GF-D8 (cell line): Measurements from ENCODE around the gene DCXR.

Experiments used
- DNase-seq: peaks from one replicate; lab custom pipeline; 2025; lab: John Stamatoyannopoulos, UW

DCXR gene

DNA sequence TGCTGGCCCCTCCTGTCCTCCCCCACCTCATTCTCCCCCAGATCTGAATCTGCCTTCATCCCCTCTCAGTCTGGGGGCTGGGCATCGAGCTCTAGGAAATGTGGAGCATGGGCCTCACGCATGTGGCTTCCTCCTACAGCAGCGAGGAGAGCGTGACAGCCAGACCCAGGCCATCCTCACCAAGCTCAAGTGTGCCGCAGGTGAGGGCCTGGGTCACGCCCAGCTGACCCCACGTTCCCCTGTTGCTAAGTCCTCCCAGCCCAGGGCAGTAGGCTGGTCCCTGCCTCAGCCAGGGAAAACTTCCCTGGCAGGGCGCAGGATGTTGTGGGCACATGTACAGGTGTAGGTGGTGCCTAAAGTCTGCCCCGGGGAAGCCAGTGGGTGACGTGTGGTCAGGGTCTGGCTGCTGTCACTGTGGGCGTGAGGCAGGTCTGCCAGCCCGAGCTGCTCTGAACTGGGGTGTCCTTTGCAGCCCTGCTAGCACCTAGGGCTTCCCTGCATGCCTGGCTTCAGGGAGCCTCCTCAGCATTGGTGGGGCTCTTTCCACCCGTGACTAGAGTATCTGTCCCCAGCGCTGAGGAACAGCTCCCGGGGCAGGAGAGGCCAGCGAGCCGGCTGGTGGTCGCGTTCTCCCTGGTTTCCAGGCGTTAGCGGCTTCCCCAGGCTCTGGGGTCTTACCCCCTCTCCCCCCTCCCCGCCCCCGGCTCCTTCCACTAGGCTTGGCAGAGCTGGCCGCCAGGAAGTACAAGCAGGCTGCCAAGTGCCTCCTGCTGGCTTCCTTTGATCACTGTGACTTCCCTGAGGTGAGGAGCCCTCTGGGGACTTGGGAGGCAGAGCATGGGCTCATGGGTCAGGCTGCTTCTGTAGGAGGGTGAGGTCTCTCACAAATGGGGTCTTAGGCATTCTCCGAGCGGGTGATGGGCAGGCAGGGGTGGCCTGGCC, 17.8 kb upstream of the DCXR start:
- no peak for DNase-seq

DNA sequence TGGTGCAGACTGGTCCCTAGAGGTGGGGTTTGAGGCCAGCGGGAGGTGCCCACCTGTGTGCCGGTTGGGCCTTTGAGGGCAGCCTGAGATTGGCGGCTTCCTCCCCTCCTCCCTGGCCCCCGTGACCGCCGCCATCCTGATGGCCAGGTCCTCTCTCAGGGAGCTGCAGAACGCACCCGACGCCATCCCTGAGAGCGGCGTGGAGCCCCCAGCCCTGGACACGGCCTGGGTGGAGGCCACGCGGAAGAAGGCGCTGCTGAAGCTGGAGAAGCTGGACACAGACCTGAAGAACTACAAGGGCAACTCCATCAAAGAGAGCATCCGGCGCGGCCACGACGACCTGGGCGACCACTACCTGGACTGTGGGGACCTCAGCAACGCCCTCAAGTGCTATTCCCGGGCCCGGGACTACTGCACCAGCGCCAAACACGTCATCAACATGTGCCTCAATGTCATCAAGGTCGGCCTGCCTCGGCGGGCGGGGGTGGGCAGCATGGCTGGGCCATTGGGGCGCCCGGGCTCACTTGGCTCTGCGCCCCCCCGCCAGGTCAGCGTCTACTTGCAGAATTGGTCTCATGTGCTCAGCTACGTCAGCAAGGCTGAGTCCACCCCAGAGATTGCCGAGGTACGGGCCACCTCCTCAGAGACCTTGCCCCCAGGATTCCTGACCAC, 17.0 kb upstream of the DCXR start:
- no peak for DNase-seq

DNA sequence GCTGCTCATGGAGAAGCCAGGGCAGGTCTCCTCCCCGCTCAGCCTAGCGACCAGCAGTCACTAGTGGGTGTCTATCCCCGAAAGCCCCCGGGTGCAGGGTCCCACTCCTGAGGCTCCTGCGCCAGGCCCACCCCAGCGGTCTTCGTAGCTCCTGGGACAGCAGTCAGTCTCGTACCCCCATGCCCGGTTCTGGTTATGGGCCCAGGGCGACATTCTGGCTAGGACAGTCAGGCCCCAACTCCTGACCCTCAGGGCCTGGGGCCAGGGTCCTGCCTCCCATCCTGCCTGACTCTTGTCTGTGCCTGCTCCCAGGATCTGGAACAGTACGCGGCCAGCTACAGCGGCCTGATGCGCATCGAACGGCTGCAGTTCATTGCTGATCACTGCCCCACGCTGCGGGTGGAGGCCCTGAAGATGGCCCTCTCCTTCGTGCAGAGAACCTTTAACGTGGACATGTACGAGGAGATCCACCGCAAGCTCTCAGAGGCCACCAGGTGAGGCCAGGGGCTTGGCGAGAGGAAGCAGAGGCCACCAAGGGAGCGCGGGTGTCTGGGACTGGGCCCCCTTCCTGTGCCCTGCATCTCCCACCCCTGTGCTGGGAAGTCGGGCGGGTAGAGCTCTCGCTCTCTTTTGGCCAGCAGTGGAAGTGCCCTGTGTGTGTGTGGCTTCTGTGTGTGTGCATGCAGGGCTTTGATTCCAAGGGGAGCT, 16.2 kb upstream of the DCXR start:
- DNase-seq = no peak

DNA sequence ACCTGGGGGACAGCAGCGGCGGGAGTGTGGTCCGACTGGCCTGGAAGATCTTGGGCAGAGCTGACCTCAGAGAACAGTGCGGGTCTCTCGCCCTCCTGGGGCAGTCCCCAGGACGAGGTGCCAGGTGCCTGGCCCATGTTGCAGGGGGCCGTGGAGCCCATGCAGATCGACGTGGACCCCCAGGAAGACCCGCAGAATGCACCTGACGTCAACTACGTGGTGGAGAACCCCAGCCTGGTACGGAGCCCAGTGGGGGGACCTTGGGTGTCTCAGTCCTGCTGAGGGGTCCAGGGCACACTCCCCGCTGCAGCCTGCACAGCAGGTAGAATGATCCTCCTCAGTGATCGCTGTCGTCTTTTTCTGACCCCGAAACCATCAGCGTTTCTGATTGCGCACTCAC, 15.6 kb upstream of the DCXR start:
- no peak for DNase-seq

DNA sequence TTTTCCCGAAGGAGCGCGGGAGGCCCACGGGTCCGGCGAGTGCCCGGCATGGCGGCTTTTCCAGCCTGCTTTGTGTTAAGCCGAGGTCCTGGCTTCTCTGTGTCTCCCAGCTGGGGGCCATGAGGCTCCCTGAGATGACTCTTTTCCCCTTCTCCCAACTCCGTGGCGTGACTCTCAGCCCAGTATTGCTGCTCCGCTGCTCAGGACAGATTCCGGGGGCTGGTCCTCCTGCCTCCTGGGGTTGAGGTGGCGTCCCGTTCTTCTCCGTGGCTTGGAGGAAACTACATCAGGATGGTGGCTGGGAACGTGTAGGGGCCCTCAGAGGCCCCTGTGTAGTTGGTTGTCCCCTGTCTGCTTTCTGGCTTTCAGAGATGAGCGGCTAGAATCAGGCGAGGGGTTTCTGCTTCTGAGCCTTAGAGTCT, 15.2 kb upstream of the DCXR start:
- no peak for DNase-seq

DNA sequence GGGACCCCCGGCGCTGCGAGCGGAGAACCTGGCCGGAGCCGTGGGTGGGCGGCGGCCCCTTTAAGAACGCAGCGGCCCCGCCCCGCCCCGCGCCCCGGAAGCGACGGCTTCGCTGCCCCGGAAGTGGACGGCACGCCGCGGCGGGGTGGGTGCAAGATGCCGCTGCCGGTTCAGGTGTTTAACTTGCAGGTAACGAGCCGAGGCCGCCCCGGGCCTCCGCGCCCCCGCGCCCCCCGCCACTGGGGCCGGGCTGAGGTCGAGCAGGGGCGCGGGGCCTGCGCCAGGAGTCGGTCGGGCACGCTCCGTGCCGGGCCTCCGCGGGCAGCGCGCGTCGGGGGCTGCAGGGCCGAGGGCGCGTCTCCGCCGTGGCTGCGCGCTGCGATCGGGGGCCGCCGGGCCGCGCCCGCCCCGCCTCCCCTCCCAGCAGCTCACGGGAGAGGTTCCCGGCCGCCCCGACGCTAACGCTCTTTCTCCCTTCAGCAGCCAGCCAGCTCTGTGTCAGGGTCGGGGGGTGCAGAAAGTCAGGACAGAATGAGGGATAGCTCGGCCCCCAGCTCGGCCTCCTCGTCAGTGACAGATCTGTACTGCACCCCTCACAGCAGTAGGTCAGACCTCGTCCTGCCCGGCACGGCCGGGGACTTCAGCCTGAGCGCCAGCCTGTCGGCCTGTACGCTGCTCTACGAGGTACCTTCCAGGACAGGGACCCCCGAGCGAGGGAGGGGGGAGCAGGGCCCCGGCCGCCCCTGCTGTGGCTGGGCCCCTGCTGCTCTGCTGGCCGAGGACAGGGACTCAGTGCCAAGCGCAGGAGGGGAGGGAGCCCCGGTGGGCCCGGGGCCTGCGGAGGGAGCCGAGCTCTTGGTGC, 14.5 kb upstream of the DCXR start, which contains the start of the genes GPS1 and RFNG:
Gene GPS1 (plus strand): TSS at position 123 of the 862 bp plus-strand sequence. CDS start 34 bp downstream, at position 157.
Gene RFNG (minus strand): TSS at position 36 of the 862 bp plus-strand sequence. CDS start 45 bp downstream, outside the sequence.
- DNase-seq = no peak

DNA sequence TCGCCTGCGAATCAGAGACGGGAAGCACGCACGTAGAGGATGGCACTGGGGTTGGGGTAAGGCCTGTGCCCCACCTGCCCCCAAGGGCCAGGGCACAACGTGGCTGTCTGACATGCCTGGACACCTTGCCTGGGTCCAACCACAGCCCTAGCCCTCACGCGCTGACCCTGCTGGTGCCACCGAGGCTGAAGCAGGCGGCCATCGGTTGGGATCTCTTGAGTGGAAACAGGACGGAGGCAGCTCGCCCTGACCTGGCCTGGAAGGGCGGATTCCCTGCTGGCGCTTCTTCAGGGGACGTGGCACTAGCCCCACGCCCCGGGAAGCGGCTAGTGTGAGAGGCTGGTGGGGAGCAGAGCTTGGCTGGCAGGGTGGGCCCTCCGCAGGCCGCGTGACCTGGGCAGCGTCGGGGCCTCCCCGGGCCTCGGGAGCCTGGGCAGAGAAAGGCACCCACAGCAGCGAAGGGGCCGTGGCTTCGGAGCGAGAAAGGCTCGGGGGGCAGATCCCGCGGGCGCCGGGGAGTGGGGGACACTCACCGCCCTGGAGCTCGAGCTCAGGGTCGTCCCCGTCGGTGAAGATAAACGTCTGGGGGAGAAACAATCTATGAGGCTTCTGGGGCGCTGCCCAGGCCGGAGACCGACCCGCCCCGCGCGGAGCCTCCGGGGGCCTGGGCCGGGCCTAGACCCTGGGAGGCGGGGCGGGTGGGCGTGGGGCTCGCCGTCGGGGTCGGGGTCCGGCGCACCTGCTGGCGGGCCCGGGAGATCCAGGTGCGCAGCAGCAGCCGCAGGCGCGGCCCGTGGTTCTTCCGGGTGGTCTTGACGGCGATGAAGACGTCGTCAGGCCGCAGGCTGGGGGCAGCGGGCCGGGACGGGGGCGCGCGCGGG, 13.5 kb upstream of the DCXR start:
- DNase-seq = no peak

DNA sequence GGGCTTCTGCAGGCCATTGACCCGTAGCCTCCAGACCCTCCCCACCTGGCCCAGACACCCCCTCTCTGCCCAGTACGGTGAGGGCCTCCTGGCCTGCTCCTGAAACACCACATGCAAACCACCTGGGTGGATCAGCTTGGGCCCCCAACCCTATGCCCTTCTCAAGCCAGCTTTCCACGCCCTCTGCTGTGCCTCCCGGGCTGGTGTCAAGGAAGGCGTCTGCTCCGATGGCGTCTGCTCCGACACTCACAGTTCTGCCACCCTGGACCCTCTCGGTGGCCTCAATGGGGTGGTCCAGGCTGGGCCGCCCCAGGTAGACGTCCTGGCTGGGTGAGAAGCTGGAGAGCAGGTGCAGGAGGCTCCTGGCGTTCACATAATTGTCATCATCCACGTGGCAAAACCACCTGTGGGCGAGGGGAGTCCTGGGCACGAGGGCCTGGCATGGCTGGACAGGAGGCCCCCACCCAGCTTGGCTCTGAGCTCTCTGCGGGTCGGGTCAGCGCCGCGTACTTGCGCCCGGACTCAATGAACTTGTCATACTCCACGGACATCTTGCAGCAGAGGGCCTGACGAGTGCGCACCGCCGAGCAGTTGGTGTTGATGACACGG, 12.8 kb upstream of the DCXR start:
- no peak for DNase-seq

DNA sequence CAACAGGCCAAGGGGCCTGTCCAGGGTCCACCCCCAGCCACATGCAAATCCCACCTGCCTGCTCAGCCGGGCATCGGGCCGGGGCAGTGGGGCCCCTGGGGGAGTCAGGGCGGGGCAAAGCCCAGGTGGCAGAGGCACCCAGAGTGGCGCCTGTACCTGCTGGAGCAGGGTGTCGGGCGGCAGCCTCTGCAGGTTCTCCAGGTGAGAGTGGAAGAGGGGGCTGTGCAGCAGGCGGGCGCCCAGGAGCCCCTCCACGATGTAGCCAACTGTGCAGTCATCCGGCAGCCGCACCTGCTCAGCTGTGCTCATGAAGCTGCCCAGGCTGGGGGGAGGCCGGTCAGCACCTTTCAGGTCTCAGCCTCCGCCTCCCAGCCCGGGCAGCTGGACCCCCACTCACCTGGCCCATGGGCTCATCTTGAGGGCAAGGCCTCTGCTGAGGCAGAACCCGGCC, 12.0 kb upstream of the DCXR start:
- DNase-seq = no peak

DNA sequence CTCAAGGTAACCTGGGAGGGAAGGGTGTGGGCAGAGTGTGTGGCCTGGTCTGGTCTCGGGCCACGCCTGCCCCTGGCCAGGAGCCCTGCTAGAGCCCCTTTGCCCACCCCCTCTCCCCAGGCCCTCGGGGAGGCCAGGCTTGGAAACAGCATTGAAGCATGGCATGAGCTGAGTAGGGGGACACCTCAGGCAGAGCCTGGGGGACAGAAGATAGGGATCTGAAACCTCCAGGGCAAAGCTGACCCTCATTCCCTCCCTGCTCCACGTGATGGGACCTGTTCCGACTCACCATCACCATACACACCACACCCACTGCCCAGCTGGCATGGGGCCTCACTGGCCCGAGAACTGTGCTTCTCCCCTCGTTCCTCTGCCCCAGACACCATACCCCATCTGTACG, 11.6 kb upstream of the DCXR start:
- no peak for DNase-seq

DNA sequence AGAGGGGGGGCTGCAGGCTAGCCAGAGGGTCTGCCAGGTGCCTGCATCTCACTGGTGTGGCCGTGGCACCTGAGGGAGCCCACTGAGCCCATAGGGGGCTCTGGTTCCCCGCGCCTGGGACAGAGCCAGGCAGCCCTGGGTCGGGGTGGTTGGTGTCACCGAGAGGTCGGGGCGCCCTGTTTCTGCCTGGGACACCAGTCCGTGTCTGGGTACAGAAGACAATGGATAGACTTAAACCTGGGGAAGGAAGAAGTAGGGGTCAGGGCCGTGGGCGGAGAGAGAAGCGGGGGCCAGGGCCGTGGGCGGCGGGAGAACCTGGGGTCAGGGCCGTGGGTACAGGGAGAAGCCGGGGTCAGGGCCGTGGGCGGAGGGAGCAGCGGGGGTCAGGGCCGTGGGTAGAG, 11.1 kb upstream of the DCXR start:
- no peak for DNase-seq

DNA sequence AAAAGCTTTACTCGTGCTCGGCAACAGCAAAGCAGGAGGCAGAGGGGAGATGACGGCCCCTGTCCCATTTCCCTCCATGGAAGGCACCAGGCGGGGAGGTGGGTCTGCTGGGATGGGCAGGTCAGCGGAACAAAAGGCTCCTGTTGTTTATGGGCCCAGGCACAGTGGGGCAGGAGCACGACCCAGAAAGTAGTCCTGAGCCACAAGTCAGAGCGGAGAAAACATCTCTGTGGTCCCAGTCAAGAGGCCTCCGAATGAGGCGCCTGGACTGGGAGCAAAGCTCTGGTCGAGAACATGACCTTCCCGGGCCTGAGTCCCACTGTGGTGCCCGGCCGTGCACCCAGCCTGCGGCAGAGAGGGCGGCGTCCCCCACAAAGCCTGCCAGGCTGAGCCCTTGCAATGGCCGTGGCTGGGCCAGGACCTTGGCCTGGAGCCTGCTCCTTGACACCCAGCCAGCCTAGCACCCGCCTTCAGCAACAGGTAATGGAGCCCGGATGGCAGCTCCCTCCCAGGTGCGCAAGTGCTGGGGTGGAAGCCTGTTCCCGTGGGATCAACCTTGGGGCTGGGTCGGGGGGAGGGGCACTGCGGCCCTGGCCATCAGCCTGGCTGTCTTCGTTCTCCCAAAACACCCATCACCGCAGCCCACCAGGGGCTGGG, 10.5 kb upstream of the DCXR start:
- DNase-seq = no peak

DNA sequence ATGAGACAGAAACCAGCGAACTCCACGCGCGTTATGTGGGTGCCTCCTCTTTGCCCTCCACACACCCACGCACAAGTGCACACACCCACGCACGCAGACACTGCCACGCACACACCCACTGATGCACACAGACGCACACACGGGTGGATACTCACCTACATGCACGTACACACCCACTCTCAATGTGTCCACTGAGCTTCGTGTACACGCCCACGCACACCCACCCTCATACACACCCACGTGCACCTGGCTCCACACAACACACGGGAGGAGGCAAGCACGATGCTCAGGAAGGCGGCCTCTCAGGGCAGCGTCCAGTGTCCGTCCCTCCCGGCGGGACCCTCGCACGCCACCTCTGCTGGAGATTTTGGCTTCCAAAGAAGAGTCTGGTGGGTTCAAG, 9.9 kb upstream of the DCXR start:
- DNase-seq = no peak

DNA sequence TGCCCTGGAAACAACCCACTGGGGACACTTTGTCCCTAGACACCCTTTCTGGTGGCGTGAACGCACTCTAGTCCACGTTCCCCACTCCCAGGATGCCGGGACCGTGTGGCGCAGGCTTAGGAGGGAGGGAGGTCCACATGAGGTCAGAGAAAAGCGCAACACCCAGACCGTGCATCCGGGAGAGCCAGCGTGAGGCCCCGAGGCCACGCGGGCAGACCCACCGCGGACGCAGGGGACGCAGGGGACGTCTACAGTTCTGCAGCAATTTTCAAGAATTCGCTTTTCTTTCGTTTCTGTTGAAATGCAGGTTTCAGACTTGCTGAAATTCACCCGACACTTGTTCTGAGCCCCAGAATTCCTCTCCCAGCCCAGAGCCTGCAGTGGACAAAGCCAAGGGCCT, 9.4 kb upstream of the DCXR start:
- no peak for DNase-seq

DNA sequence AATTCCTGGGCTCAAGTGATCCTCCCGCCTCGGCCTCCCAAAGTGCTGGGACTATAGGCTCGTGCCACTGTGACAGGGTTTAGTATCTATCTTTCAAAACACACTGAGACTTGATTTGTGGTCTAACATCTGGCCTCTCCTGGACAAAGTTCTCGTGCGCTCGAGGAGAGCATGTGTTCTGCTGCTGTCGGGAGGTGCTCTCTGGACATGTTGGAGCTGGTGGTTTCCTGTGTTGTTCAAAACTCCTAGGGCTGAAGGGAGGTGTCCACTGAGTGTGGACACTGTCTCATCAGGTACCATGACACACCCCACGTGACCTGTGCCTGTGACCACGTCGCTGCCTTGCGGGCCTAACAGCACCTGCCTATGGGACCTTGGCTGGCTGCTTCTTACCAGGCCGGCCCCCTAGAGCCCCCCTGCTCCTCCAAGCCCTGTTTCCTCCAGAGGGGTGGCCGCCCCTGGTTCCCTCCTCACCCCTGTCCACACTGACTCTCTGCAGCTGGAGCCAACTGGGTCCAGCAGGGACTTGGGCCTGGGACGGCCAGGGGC, 8.5 kb upstream of the DCXR start:
- no peak for DNase-seq

DNA sequence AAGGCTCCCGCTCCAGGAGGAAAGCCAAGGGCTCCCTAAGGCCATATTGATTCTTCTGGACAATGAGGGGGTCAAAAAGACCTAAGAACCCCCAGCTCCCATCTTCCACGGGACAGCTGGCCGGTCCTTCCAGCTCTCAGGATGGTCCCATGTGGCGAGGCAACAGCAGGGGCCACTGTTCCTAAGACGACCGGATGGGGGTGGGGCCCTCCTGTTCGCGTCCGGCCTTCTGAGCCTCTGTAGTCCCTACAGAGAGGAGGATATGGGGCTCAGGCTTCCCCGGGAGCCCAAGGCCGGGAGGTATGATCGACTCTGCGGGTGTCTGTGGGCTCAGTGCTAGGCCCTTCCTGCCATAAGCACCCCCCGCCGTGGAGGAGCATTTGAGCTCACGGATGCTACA, 6.0 kb upstream of the DCXR start:
- DNase-seq = no peak

DNA sequence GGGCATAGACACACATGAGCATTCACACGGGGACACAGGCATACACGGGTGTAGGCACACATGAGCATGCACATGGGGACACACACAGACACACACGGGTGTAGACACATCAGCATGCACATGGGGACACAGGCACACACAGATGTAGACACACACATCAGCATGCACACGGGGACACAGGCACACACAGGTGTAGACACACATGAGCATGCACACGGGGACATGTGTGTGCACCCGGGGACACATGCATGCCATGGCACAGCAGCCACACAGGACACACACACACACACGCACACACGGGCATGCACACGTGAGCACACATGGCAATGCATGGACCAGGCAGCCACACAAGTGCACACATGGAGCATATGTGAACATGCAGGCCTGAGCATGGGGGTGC, 5.2 kb upstream of the DCXR start:
- no peak for DNase-seq

DNA sequence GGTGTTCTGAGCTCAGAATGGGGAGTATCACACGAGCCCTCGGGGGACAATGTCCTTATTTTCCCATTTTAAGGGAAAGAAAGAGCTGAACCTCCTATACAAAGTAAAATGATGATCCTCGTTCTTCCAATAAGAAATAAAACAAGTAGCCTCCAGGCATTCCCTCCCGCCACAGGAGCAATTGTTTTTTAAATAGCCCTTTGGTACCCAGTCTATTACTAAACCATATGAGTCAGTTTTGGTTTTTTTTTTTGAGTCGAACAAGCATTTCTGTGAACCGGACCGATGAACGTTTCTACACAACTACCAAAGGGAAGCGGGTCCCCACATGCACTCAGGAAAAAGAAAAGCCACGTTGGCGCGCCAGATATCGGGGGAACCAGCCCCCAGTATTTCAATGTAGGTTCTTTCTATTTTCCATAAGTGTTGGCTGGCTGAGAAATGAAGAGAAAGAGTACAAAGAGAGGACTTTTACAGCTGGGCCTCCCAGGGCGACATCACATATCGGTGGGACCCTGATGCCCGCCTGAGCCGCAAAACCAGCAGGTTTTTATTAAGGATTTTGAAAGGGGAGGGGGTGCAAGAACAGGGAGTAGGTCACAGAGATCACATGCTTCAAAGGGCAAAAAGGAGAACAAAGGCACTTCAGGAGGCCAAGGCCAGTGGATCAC, 3.8 kb upstream of the DCXR start:
- no peak for DNase-seq
